Activated gamma-delta T cell (primary cell): ENCODE measurements around the gene NEURL2.
"Not testable (repeated sequence)": the region's sequence is repeated elsewhere in the genome, so short reads cannot be mapped to it uniquely, and the experiment has no call there.

ENCODE experiments used
- DNase-seq: peaks from one replicate; lab custom pipeline; 2025; lab: John Stamatoyannopoulos, UW

NEURL2 gene

DNA sequence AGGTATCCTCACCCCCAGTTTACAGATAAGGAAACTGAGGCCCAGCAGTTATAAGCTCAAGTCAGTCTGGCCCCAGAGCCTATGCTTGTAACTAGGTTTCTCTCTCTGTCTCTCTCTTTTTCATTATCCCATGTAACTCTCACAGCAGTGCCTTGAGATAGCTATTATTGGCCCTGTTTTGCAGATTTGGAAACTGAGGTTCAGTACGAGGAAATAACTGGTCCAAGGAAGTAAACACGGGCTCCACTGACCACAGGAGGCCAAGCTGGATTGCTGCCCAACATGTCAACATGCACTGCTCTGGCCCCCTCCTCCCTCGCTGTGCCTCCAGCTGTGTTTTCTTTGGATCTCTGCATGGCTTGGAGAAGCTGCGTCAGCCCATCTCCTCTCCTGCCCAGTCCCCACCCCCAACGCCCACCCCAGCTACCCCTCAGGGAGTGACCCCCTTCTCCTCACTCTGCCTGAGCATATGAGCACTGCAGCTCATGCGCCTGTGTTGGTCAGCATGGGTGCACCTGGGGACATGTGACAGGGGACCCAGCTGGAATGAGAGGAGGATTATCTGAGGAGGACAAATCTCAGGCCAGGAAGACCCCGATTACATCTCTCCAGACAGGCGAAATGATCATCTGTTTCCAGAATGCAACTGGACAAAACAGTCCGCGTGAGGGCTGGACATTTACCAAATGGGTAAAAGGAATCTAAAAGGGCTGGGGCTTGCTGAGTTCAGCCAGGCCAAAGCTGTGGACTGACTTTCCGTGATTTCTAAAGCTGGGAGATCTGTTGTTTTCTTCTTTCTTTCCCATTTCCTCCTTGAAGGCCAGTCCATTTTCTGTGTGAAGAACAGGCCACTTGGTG lies 28.8 kb upstream of the NEURL2 start:
- DNase-seq, result no peak

- no peak for DNase-seq
Observed at GRCh38 chr20:45918779-45919537, 27.9 kb upstream of the NEURL2 start.

GRCh38 chr20:45918182-45918737 lies 27.3 kb upstream of the NEURL2 start:
- DNase-seq, result no peak

DNA sequence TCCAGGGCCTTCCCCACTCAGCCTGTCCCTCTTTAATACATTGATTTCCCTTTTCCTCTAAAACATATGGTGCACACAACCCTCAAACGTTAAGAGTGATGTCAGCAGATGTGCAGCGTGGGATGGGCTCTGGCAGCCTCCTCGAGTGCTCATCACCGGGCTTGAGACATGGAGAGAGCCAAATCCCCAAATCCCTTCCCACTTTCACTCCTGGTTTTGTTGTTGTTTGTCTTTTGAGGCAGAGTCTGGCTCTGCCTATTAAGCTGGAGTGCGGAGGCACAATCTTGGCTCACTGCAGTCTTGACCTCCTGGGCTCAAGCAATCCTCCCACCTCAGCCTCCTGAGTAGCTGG lies 26.8 kb upstream of the NEURL2 start:
- no peak for DNase-seq

DNA sequence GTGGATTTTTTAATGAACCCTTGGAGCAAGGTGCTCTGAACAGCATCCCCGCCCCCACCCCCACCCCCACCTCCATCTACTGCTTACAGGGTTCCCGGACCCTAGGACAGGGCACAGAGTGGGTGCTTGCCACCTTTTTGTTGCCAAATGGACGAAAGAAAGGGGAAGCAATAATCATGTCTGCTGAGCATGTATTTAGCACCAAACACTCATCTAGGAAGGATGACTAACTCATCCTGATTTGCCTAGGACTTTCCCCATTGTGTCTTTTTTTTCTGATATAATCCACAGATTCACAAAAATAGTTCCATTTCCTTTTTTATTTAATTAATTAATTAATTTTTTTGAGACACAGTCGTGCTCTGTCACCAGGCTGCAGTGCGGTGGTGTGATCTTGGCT lies 22.1 kb upstream of the NEURL2 start:
- no peak for DNase-seq

- DNase-seq, result no peak
Observed at GRCh38 chr20:45912344-45912682, 21.3 kb upstream of the NEURL2 start.

DNA sequence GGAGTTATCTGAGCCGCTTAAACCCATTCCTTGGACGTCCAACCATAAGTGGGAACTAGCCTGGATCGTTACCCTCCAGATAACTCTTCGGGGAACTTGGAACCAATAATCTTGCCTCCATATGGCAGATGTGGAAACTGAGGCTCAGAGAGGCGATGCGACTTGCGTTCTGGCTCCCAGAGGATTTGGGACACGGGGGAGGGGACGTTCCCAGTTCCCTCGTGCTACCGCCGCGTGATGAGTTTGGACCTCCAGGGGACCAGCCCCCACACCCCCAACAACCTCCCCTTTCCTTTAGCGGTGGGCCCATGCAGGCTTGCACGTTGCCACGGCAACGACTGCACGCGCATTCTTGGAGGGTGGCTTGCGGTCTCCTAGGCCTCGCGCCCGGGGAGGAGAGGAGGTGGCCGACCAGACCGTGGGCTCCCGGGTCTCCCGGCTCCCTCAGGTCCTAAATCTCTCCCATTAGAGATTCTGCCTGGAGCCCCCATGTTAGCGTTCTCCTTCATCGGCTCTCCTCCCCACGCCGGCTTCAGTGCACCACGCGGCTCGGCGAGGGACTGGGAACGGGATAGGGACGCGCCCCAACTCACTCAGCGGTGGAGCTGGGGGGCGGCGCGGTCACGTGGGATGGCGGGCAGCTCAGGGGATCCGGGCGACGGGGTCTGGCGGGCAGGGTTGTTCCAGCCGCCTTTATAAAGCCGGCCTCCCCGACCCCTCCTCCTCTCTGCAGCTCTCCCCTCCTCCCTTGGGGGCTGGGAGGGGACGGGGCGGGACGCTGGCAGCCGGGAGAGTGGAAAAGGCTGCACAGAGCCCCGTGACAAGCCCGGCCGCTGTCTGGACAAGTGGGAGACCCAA lies 20.7 kb upstream of the NEURL2 start, which contains the start of gene PLTP:
TSS of gene PLTP (minus strand) at position 670 of the 858 bp plus-strand sequence. CDS start 703 bp downstream, outside the sequence.
- peak; percentile 23 for DNase-seq

- DNase-seq, result peak; percentile 72
Observed at GRCh38 chr20:45910670-45911485, 19.9 kb upstream of the NEURL2 start.

GRCh38 chr20:45909817-45910669 lies 19.0 kb upstream of the NEURL2 start:
- DNase-seq, result no peak

DNA sequence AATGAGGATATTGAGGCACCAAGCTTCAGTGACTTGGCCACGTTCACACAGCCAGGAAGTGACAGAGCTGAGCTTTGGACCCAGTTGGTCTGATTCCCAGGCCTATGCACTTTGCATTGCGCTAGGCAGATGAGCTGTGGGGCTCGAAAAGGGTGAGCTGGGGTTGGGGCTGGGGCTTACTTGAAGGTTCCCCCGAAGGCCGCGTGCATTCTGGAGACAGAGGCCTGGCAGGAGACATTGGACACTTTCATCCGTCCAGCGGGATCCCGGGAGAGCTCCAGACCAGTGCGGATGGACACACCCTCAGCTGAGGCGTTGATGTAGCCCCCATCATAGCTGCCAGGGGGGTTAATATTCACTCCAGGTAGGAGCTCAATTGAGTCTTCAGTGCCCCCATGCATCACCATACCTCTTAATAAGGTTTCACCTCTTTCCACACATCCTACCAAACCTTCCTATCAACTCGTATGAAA lies 18.4 kb upstream of the NEURL2 start:
- no peak for DNase-seq

GRCh38 chr20:45908084-45908483 lies 17.1 kb upstream of the NEURL2 start:
- DNase-seq, result no peak

DNA sequence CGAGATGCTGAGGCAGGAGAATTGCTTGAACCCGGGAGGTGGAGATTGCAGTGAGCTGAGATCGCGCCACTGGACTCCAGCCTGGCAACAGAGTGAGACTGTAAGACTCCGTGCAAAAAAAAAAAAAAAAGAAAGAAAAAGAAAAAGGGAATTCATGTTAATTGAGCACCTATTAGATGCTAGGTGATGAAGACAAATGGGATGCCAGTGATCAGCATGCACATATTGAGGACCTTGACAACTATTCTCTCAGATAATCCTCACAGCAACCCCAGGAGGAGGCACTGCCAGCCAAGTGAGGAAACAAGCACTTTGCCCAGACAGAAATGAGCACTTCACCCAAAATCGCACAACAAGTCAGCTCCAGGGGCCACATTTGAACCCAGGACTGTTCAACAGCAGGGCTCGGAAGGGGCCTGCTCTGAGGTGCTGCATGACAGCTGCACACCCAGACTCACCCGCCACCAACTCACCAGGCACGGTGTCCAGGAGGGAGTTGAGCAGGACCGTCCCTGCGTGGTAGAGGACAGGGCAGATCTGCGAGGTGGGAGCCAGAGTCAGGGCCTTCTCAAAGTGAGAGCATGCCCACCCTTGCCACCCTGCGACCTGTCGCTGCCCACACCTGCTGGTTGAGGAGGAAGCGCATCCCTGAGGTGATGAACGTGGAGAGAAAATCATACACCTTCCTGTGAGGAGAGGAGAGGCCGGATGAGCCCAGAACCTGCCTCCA lies 16.4 kb upstream of the NEURL2 start:
- no peak for DNase-seq

DNA sequence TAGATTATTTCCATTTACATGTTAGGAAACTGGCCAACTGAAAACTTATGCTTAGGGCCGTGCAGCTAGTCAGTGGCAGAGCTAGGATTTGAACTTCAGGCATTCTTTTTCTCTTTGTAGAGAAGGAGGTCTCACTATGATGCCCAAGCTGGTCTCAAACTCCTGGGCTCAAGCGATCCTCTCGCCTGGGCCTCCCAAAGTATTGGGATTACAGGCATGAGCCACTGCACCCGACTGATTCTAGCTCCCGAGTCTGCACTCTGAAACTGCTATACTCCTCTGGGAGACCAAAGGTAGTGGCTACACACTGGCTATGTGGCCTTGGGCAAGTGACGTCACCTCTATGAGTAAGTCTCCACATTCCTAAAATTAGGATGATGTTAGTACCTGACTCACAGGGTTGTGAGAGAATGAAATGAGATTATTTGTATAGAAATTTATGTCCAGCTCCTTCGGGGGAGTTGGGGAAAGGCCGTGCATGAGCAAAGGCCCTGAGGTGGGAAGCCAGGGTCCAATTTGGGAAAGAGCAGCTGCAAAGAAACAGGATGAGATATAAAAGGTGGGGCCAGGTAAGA lies 14.6 kb upstream of the NEURL2 start:
- no peak for DNase-seq

DNA sequence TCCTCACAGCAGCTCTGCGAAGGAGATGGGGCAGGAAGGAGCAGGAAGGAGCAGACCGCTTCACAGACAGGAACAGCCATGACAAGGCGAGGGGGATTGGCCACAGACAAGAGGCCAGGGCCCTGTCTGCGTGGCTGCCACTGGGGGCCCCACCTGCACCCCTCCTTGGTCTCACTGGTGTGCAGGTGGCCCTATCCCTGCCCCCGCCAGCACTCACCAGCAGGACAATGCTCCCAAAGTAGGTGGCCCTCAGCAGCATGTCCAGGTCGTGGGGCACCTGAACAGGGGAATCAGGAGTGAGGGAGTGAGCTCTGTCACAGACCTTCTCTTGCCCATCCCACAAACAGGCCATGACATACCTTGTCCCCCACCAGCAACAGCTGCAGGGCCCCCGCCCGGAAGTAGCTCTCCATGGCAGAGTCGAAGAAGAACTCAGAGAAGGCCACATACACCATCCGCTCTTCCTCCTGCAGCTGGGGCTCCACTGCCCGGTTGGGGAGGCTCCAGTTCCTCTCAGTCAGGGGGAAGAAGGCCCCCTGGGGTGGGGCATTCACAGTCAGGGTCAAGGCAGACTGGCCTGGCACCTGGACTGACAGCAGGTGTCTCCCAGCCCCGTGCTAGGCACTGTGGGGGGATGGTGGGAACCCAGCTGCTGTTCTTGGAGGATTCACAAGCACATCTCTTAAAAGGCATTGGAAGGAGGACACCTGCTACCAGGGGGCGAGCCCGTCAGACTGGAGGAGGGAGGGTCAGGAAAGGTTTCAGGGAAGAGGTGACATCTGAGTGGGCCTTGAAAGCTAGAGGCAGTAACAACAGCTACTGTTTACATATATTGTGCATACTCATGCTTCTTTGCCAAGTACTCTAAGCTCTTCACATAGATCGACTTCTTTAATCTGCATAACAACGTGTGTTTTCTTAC lies 13.8 kb upstream of the NEURL2 start:
- no peak for DNase-seq

DNA sequence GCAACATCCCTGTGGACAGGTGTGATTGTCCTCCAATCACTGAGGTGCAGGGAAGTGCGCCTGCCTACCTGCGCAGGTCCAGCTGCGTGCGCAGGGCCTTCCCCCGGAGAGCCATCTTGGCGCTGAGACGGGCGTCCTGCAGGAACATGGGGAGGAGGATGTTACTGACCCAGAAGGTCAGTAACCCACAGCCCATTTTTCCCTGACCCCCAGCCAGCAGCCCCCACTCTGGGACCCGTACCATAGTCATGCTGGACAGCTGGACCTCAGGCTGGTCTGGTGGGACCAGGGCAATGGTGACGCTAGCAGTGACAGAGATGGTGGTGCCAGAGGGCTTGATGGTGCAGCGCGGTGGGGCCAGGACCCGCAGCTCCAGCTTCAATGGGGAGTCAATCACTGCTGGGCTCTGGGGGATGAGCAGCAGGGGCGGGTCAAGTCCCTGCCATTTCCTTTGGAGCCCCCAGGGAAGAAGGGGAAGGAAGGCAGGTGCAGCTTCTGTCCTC lies 11.2 kb upstream of the NEURL2 start:
- no peak for DNase-seq

GRCh38 chr20:45901332-45901731 lies 10.3 kb upstream of the NEURL2 start:
- DNase-seq, result not testable (repeated sequence)

DNA sequence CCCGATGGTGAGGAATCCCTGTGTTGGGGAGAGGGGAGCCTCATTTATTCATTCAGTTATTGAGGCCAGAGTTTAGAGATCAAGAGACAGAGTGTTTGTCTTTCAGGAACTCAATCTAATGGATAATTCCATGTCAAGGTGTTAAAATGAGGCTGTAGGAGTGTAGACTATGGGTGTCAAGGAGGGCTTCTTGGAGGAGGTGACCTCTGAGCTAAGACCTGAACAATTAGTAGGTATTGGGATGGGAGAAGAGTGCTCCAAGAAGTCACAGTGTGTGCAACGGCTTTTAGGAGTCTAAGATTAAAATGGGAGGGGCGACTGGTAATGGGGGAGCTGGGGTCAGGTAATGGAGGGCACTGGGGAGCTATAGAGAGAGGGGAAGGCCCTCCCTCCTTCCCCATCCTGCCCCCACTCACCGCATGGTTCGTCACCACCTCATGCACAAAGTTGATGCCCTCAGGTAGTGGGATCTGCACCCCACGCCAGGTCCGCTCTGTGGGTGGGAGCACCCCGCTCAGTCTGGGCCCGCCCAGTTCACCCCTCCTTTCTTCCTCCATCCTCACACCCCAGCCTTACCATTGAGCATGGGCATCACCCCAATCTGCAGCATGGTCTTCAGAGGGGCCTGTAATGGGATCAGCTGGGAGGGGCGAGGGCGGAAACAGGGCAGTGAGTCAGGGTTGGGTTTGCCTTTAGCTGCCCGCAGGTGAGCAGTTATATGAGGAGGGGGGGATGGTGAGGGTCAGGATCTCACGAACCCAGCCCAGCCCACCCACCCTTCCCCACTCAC lies 8.2 kb upstream of the NEURL2 start:
- no peak for DNase-seq
